IPS-20b (cell line): Measurements from ENCODE around the gene ITPA.
A peak's percentile ranks its signal among the peaks of the same experiment; 100 is the strongest.
"Not testable (repeated sequence)": the region's sequence is repeated elsewhere in the genome, so short reads cannot be mapped to it uniquely, and the experiment has no call there.

Experiments used
- H3K27ac ChIP-seq: one replicate; pipeline ENCODE4 v1.5.1; 2013; ENCODE audit warnings: low read length
- H3K27me3 ChIP-seq: 2 replicates; pipeline ENCODE4 v1.6.1; 2013; ENCODE audit warnings: mild to moderate bottlenecking, low read length, inconsistent platforms; ENCODE audit not compliant: insufficient read depth
- H3K36me3 ChIP-seq: 2 replicates; pipeline ENCODE4 v1.6.1; 2013; ENCODE audit warnings: low read depth, mild to moderate bottlenecking, inconsistent platforms, low read length, moderate library complexity; ENCODE audit not compliant: insufficient read depth
- H3K4me1 ChIP-seq: 2 replicates; pipeline ENCODE4 v1.6.1; 2013; ENCODE audit warnings: mild to moderate bottlenecking, control low read depth, inconsistent platforms, low read length, moderate library complexity; ENCODE audit not compliant: insufficient read depth
- H3K4me3 ChIP-seq: 2 replicates; pipeline ENCODE4 v1.5.1; 2013; ENCODE audit warnings: mild to moderate bottlenecking, low read length, inconsistent platforms
- H3K9ac ChIP-seq: 2 replicates; pipeline ENCODE4 v1.6.1; 2013; ENCODE audit warnings: low read depth, mild to moderate bottlenecking, inconsistent platforms, low read length, moderate library complexity
- H3K9me3 ChIP-seq: 2 replicates; pipeline ENCODE4 v1.6.1; 2013; ENCODE audit warnings: mild to moderate bottlenecking, low read depth, low read length, inconsistent platforms; ENCODE audit not compliant: insufficient read depth

The ITPA gene

GRCh38 chr20:3210346-3210745 is 1.0 kb downstream of the ITPA start:
- H3K36me3 ChIP-seq: peaks cover 22% of the 10 kb centered on the region
- H3K9ac ChIP-seq: peak overlapping the region; percentile 92
- no peaks in the 10 kb centered on the region for H3K4me1 ChIP-seq
- H3K27me3 ChIP-seq: no peaks in the 10 kb centered on the region
- H3K27ac ChIP-seq: no peak overlapping the region
- H3K4me3 ChIP-seq: peak overlapping the region; percentile 91
- H3K9me3 ChIP-seq: no peaks in the 10 kb centered on the region

GRCh38 chr20:3213226-3213625 is 3.9 kb downstream of the ITPA start:
- H3K36me3 ChIP-seq: peaks cover 39% of the 10 kb centered on the region
- H3K27ac ChIP-seq: no peak overlapping the region
- no peak overlapping the region for H3K9ac ChIP-seq
- H3K4me3 ChIP-seq: no peak overlapping the region
- no peaks in the 10 kb centered on the region for H3K9me3 ChIP-seq
- no peaks in the 10 kb centered on the region for H3K27me3 ChIP-seq
- no peaks in the 10 kb centered on the region for H3K4me1 ChIP-seq

GRCh38 chr20:3215359-3215917 is 6.1 kb downstream of the ITPA start:
- H3K9ac ChIP-seq: not testable (repeated sequence)
- H3K36me3 ChIP-seq: peaks cover 50% of the 10 kb centered on the region

GRCh38 chr20:3218307-3218988 is 9.2 kb downstream of the ITPA start:
- H3K27me3 ChIP-seq: no peaks in the 10 kb centered on the region
- no peak overlapping the region for H3K4me3 ChIP-seq
- no peak overlapping the region for H3K27ac ChIP-seq
- no peaks in the 10 kb centered on the region for H3K4me1 ChIP-seq
- no peaks in the 10 kb centered on the region for H3K9me3 ChIP-seq
- peaks cover 73% of the 10 kb centered on the region for H3K36me3 ChIP-seq
- H3K9ac ChIP-seq: no peak overlapping the region

More at GRCh38 chr20:3215359-3215917, 6.1 kb downstream of the ITPA start:
- not testable (repeated sequence) for H3K27me3 ChIP-seq, H3K9me3 ChIP-seq, H3K4me1 ChIP-seq, H3K27ac ChIP-seq, H3K4me3 ChIP-seq

GRCh38 chr20:3221398-3222226 is 12.3 kb downstream of the ITPA start:
- H3K4me3 ChIP-seq: no peak overlapping the region
- peaks cover 61% of the 10 kb centered on the region for H3K36me3 ChIP-seq
- H3K27me3 ChIP-seq: no peaks in the 10 kb centered on the region
- H3K4me1 ChIP-seq: no peaks in the 10 kb centered on the region
- no peak overlapping the region for H3K27ac ChIP-seq
- H3K9me3 ChIP-seq: no peaks in the 10 kb centered on the region
- no peak overlapping the region for H3K9ac ChIP-seq

- Histone ChIP-seq H3K27ac (no peak overlapping the region), H3K9ac (no peak overlapping the region), H3K27me3 (no peaks in the 10 kb centered on the region), H3K4me3 (no peak overlapping the region), H3K9me3 (no peaks in the 10 kb centered on the region), H3K36me3 (peaks cover 59% of the 10 kb centered on the region), H3K4me1 (no peaks in the 10 kb centered on the region)
These were observed 13.6 kb downstream of the ITPA start for GRCh38 chr20:3222635-3223600.

GRCh38 chr20:3223651-3223993 is 14.3 kb downstream of the ITPA start:
- Histone ChIP-seq H3K4me1 (no peaks in the 10 kb centered on the region), H3K27ac (no peak overlapping the region), H3K9ac (no peak overlapping the region), H3K36me3 (peaks cover 59% of the 10 kb centered on the region), H3K27me3 (no peaks in the 10 kb centered on the region), H3K9me3 (no peaks in the 10 kb centered on the region), H3K4me3 (no peak overlapping the region)

GRCh38 chr20:3223994-3224680 is 14.8 kb downstream of the ITPA start:
- Histone ChIP-seq H3K4me3 (no peak overlapping the region), H3K27ac (no peak overlapping the region), H3K36me3 (peaks cover 59% of the 10 kb centered on the region), H3K9me3 (no peaks in the 10 kb centered on the region), H3K27me3 (no peaks in the 10 kb centered on the region), H3K4me1 (no peaks in the 10 kb centered on the region), H3K9ac (no peak overlapping the region)

GRCh38 chr20:3224681-3225421 is 15.6 kb downstream of the ITPA start:
- Histone ChIP-seq H3K27me3 (no peaks in the 10 kb centered on the region), H3K36me3 (peaks cover 53% of the 10 kb centered on the region), H3K4me3 (no peak overlapping the region), H3K27ac (no peak overlapping the region), H3K9me3 (no peaks in the 10 kb centered on the region), H3K9ac (no peak overlapping the region), H3K4me1 (no peaks in the 10 kb centered on the region)

- Histone ChIP-seq H3K27ac (no peak overlapping the region), H3K9ac (no peak overlapping the region), H3K4me3 (no peak overlapping the region), H3K36me3 (peaks cover 41% of the 10 kb centered on the region), H3K4me1 (no peaks in the 10 kb centered on the region), H3K9me3 (no peaks in the 10 kb centered on the region), H3K27me3 (no peaks in the 10 kb centered on the region)
These were observed 16.8 kb downstream of the ITPA start for GRCh38 chr20:3226093-3226492.
